ENCODE data around the gene ACTN1. TPM values are rescaled to one million over a fixed set of nuclear protein-coding genes. Genes with fewer than 3 reads are reported as not detected.
"Not testable (repeated sequence)": the region's sequence is repeated elsewhere in the genome, so short reads cannot be mapped to it uniquely, and the experiment has no call there.

The ACTN1 gene
- total RNA-seq, 4 donors from 2014 or later = 103 to 254 (median 136) TPM

- DNase-seq (ENCODE audit: low spot score) = no peak
- no peak for TF ChIP-seq CTCF (IDR thresholded peaks at IDR 0.05)
- no peak for ATAC-seq (ENCODE audit: low FRiP score)
These were observed 130.8 kb downstream of the ACTN1 start for GRCh38 chr14:68848253-68848652.

- not testable (repeated sequence) for DNase-seq (ENCODE audit: low spot score); ATAC-seq (ENCODE audit: low FRiP score)
These were observed 131.5 kb downstream of the ACTN1 start for GRCh38 chr14:68847640-68848039.

- DNase-seq (ENCODE audit: low spot score) (no peak), ATAC-seq (ENCODE audit: low FRiP score) (no peak)
- TF ChIP-seq CTCF (IDR thresholded peaks at IDR 0.05) = no peak
These were observed 132.6 kb downstream of the ACTN1 start for GRCh38 chr14:68846466-68846865.

- no peak for ATAC-seq (ENCODE audit: low FRiP score)
- TF ChIP-seq CTCF (IDR thresholded peaks at IDR 0.05) = no peak
- no peak for DNase-seq (ENCODE audit: low spot score)
These were observed 134.9 kb downstream of the ACTN1 start for GRCh38 chr14:68844210-68844545.

GRCh38 chr14:68843471-68844209, 135.5 kb downstream of the ACTN1 start:
- DNase-seq (ENCODE audit: low spot score) (peak; percentile 72), ATAC-seq (ENCODE audit: low FRiP score) (peak; percentile 73)
- TF ChIP-seq CTCF (IDR thresholded peaks at IDR 0.05) = peak in 1 of 3 donors; percentile 66

DNA sequence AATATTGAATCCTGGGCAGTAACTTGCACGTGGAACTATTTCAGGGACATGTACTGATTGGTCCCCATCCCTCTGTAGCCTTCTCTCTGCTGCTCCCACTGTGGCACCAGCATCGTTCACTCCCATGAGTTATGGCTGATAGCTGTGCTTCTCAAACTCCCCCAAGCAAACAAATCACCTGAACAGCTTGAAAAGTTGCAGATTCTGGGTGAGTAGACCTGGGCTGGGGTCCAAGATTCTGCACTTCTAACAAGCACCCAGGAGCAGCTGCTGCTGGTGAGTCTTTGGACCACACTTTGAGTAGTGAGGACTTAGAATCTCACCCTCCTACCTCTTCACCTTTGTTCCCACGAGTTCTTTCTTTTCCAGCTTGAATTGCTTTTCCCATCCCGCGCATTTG, 136.8 kb downstream of the ACTN1 start:
- no peak for ATAC-seq (ENCODE audit: low FRiP score)

More for the DNA sequence above, 136.8 kb downstream of the ACTN1 start:
- DNase-seq (ENCODE audit: low spot score) = no peak
- no peak for TF ChIP-seq CTCF (IDR thresholded peaks at IDR 0.05)
